SK-N-SH (cell line): ENCODE measurements around the gene MALRD1. TPM values are rescaled to one million over a fixed set of nuclear protein-coding genes. Genes with fewer than 3 reads are reported as not detected.

Experiments
- CTCF ChIA-PET: fragments of 300-600, 350-600 bp; formaldehyde crosslinking; extraction: SDS; loops from one replicate; lab custom pipeline; 2021; lab: Yijun Ruan, JAX
- POLR2A ChIA-PET: fragments of 350-600 bp; sonication (Branson Sonifier 250); formaldehyde crosslinking; extraction: SDS; loops from one replicate; lab custom pipeline; 2020; ENCODE audit warnings: antibody characterized with exemption, inconsistent platforms; lab: Yijun Ruan, JAX
- DNase-seq: peaks from one replicate; pipeline ENCODE4 v3.0.0; 2012
- H2AFZ ChIP-seq: fragments of 200-600 bp; sonication (generic); 2 replicates; pipeline ENCODE4 v1.8.1; 2016; ENCODE audit warnings: antibody characterized with exemption, mild to moderate bottlenecking, low read depth
- H3F3A ChIP-seq: fragments of 200-600 bp; sonication (generic); replicated peaks from 2 replicates; pipeline ENCODE3; 2016; ENCODE audit warnings: antibody characterized with exemption, mild to moderate bottlenecking; ENCODE audit not compliant: insufficient read depth
- H3K27ac ChIP-seq, 2 experiments: fragments of 200-500 bp in 1 of 2; fragments of 200-600 bp in 1 of 2; sonication (Bioruptor generic) in 1 of 2; sonication (generic), shearing (Covaris generic) in 1 of 2; 2 replicates each; pipeline versions ENCODE4 v1.5.1 to v1.6.1; 2014 to 2016; ENCODE audit warnings: low read depth in 2 of 2, inconsistent platforms in 1 of 2, low read length in 1 of 2, mild to moderate bottlenecking in 1 of 2, mixed read lengths in 1 of 2
- H3K27me3 ChIP-seq: fragments of 200-600 bp; sonication (generic), shearing (Covaris generic); 2 replicates; pipeline ENCODE4 v1.6.1; 2016; ENCODE audit warnings: mixed run types; ENCODE audit not compliant: insufficient read depth
- H3K36me3 ChIP-seq, 2 experiments: fragments of 200-500 bp in 1 of 2; fragments of 200-600 bp in 1 of 2; sonication (Bioruptor generic) in 1 of 2; sonication (generic) in 1 of 2; replicated peaks in 1 of 2; 2 replicates each; pipeline versions ENCODE3 to v1.5.1; 2014 to 2016; ENCODE audit warnings: low read length in 1 of 2, mild to moderate bottlenecking in 1 of 2; ENCODE audit not compliant: insufficient read depth in 2 of 2, control insufficient read depth in 1 of 2
- H3K4me1 ChIP-seq, 2 experiments: fragments of 200-500 bp in 1 of 2; fragments of 200-600 bp in 1 of 2; sonication (Bioruptor generic) in 1 of 2; sonication (generic), shearing (Covaris generic) in 1 of 2; 2 replicates each; pipeline versions ENCODE4 v1.5.1 to v1.6.1; 2014 to 2016; ENCODE audit warnings: low read depth in 1 of 2, low read length in 1 of 2, mixed run types in 1 of 2; ENCODE audit not compliant: insufficient read depth in 2 of 2, control insufficient read depth in 1 of 2
- H3K4me2 ChIP-seq: fragments of 200-600 bp; sonication (generic), shearing (Covaris generic); 2 replicates; pipeline ENCODE4 v1.6.1; 2017; ENCODE audit warnings: mixed run types
- H3K4me3 ChIP-seq, 2 experiments: fragments of 200-500 bp in 1 of 2; fragments of 200-600 bp in 1 of 2; sonication (Bioruptor generic) in 1 of 2; sonication (generic), shearing (Covaris generic) in 1 of 2; 2 replicates each; pipeline versions ENCODE4 v1.5.1 to v1.8.1; 2014 to 2016; ENCODE audit warnings: low read depth in 2 of 2, inconsistent platforms in 1 of 2, low read length in 1 of 2, mild to moderate bottlenecking in 1 of 2, mixed read lengths in 1 of 2, moderate library complexity in 1 of 2
- H3K79me2 ChIP-seq: fragments of 200-600 bp; sonication (generic); 2 replicates; pipeline ENCODE4 v1.8.1; 2017; ENCODE audit warnings: mild to moderate bottlenecking; ENCODE audit not compliant: insufficient read depth
- H3K9ac ChIP-seq: fragments of 200-600 bp; sonication (generic); 2 replicates; pipeline ENCODE4 v1.6.1; 2017; ENCODE audit warnings: mixed run types
- H3K9me2 ChIP-seq: fragments of 200-600 bp; sonication (generic); 2 replicates; pipeline ENCODE4 v1.6.1; 2017; ENCODE audit warnings: mixed run types
- H3K9me3 ChIP-seq: fragments of 200-600 bp; sonication (generic); 2 replicates; pipeline ENCODE4 v1.6.1; 2017; ENCODE audit warnings: mixed run types, mild to moderate bottlenecking, moderate library complexity
- H4K20me1 ChIP-seq: fragments of 200-600 bp; sonication (generic); 2 replicates; pipeline ENCODE4 v1.6.1; 2017; ENCODE audit warnings: mild to moderate bottlenecking, mixed run types; ENCODE audit not compliant: insufficient read depth
- CHD2 ChIP-seq: fragments of 150-350 bp; IDR thresholded peaks from 2 replicates; pipeline ENCODE4 v1.6.1; 2018; ENCODE audit warnings: low read length; ENCODE audit not compliant: partially characterized antibody
- ELF1 ChIP-seq: IDR thresholded peaks from 2 replicates; pipeline ENCODE4 v1.4.0; 2012
- EP300 ChIP-seq, 2 experiments: IDR thresholded peaks; 2 replicates each; pipeline versions ENCODE4 v1.4.0 to v1.6.1; 2012; ENCODE audit warnings: borderline replicate concordance in 1 of 2, low read depth in 1 of 2, low read length in 1 of 2
- FOXJ3 ChIP-seq: sonication (generic); formaldehyde crosslinking; IDR thresholded peaks from 2 replicates; pipeline ENCODE4 v1.5.1; 2020; ENCODE audit warnings: mild to moderate bottlenecking, missing genetic modification reagents
- GATA2 ChIP-seq: sonication (generic); formaldehyde crosslinking; IDR thresholded peaks from 2 replicates; pipeline ENCODE4 v1.5.0; 2020; ENCODE audit warnings: mild to moderate bottlenecking, missing genetic modification reagents
- POLR2AphosphoS5 ChIP-seq: IDR thresholded peaks from 2 replicates; pipeline ENCODE4 v1.6.1; 2012; ENCODE audit warnings: low read depth, low read length
- RAD21 ChIP-seq: IDR thresholded peaks from 2 replicates; pipeline ENCODE4 v1.6.1; 2012; ENCODE audit warnings: mild to moderate bottlenecking, low read length
- RCOR1 ChIP-seq: fragments of 150-350 bp; IDR thresholded peaks from 2 replicates; pipeline ENCODE4 v1.6.1; 2017; ENCODE audit warnings: antibody characterized with exemption, low read length
- TAF1 ChIP-seq: IDR thresholded peaks from 2 replicates; pipeline ENCODE4 v1.6.1; 2012; ENCODE audit warnings: low read depth, mild to moderate bottlenecking, low read length, moderate library complexity, borderline replicate concordance
- TCF12 ChIP-seq: IDR thresholded peaks from 2 replicates; pipeline ENCODE4 v1.4.0; 2012
- TEAD4 ChIP-seq: IDR thresholded peaks from 2 replicates; pipeline ENCODE4 v1.4.0; 2012; ENCODE audit warnings: mild to moderate bottlenecking, borderline replicate concordance; ENCODE audit not compliant: insufficient read depth
- YY1 ChIP-seq: IDR thresholded peaks from 2 replicates; pipeline ENCODE4 v1.4.0; 2012; ENCODE audit warnings: low read depth, mild to moderate bottlenecking
- WGBS: methylation state at CpG from one replicate; pipeline ENCODE4 v1.1.6; 2017; ENCODE audit warnings: low lambda C conversion rate; 5-methylcytosine and 5-hydroxymethylcytosine counted together
- polyA plus RNA-seq, 3 experiments: library from polyadenylated mRNA; depleted of rRNA; stranded (reverse); fragments of >200 nt; gene quantifications; 2 replicates each; pipeline ENCODE4 v1.2.3, GENCODE V29; 2012
- TF ChIP-seq, protein P1 (sequence below): IDR thresholded peaks from 2 replicates; pipeline ENCODE4 v1.6.1; 2012; ENCODE audit warnings: mild to moderate bottlenecking, low read depth, low read length, moderate library complexity
- TF ChIP-seq, protein P2 (sequence below): fragments of 200-600 bp; sonication (generic); IDR thresholded peaks from 2 replicates; pipeline ENCODE4 v1.6.1; 2017; ENCODE audit warnings: antibody characterized with exemption, mild to moderate bottlenecking, moderate library complexity
- TF ChIP-seq, protein P3 (sequence below): IDR thresholded peaks from 2 replicates; pipeline ENCODE4 v1.4.0; 2012; ENCODE audit warnings: low read depth, borderline replicate concordance

Gene MALRD1
- polyA plus RNA-seq, 1 of the 3 experiments (the other 2 are of a cell fraction), result not detected

DNA sequence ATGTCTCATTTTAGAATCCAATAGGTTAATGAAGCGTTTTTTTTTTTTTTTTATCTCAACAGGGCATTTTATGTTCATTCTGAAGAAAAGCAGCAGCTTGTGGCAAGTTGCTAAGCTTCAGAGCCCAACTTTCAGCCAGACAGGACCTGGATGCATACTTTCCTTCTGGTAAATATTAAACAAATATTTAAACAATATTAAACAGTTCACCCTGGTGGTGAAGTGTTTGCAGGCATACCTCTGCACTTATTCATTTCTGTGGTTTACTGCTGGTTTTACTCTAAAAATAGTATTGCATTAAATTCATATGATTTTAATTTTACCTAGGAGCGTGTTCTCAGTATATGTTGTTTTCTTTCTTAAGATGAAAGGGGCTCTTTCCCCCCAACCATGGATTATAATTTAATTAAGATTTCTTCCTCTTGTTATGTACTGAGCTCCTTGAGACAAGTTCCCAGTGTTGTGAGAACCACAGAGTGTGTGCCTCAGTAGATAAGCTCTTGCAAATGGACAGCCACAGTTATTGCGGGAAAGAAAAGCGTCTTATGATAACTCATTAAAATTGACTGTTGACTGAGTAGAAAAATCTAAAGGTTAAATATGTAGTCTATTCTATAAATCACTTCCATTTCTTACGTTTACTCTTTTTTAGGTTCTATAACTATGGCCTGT is 155.8 kb downstream of the MALRD1 start:
- Histone ChIP-seq H4K20me1 (no peaks in the 10 kb centered on the region), H3K27me3 (no peaks in the 10 kb centered on the region), H3K4me1 (peaks cover 0 to 4% of the 10 kb centered on the region in 2 experiments; a peak in 2 of 4 replicates), H3K4me3 (no peak overlapping the region), H2AFZ (no peak overlapping the region), H3K27ac (no peak overlapping the region), H3K9ac (no peak overlapping the region), H3K79me2 (no peaks in the 10 kb centered on the region), H3K9me3 (no peaks in the 10 kb centered on the region), H3K9me2 (no peaks in the 10 kb centered on the region), H3K4me2 (no peak overlapping the region), H3K36me3 (no peaks in the 10 kb centered on the region), H3F3A (no peaks in the 10 kb centered on the region)
- CTCF ChIA-PET, result interaction anchor here (1.2 kb wide), 1 partner anchor 180 kb away, joined by 3 read pairs; no protein-coding TSS in a partner anchor
- WGBS, result 50% methylated on average over 5 of the region's 5 CpGs
- TF ChIP-seq TCF12, result no peak
- no peak for TF ChIP-seq RAD21
- TF ChIP-seq, protein P1, sequence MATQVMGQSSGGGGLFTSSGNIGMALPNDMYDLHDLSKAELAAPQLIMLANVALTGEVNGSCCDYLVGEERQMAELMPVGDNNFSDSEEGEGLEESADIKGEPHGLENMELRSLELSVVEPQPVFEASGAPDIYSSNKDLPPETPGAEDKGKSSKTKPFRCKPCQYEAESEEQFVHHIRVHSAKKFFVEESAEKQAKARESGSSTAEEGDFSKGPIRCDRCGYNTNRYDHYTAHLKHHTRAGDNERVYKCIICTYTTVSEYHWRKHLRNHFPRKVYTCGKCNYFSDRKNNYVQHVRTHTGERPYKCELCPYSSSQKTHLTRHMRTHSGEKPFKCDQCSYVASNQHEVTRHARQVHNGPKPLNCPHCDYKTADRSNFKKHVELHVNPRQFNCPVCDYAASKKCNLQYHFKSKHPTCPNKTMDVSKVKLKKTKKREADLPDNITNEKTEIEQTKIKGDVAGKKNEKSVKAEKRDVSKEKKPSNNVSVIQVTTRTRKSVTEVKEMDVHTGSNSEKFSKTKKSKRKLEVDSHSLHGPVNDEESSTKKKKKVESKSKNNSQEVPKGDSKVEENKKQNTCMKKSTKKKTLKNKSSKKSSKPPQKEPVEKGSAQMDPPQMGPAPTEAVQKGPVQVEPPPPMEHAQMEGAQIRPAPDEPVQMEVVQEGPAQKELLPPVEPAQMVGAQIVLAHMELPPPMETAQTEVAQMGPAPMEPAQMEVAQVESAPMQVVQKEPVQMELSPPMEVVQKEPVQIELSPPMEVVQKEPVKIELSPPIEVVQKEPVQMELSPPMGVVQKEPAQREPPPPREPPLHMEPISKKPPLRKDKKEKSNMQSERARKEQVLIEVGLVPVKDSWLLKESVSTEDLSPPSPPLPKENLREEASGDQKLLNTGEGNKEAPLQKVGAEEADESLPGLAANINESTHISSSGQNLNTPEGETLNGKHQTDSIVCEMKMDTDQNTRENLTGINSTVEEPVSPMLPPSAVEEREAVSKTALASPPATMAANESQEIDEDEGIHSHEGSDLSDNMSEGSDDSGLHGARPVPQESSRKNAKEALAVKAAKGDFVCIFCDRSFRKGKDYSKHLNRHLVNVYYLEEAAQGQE, result no peak
- no peak for TF ChIP-seq RCOR1
- no peak for TF ChIP-seq TEAD4
- TF ChIP-seq, protein P2, sequence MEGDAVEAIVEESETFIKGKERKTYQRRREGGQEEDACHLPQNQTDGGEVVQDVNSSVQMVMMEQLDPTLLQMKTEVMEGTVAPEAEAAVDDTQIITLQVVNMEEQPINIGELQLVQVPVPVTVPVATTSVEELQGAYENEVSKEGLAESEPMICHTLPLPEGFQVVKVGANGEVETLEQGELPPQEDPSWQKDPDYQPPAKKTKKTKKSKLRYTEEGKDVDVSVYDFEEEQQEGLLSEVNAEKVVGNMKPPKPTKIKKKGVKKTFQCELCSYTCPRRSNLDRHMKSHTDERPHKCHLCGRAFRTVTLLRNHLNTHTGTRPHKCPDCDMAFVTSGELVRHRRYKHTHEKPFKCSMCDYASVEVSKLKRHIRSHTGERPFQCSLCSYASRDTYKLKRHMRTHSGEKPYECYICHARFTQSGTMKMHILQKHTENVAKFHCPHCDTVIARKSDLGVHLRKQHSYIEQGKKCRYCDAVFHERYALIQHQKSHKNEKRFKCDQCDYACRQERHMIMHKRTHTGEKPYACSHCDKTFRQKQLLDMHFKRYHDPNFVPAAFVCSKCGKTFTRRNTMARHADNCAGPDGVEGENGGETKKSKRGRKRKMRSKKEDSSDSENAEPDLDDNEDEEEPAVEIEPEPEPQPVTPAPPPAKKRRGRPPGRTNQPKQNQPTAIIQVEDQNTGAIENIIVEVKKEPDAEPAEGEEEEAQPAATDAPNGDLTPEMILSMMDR, result no peak
- no peak for TF ChIP-seq TAF1
- TF ChIP-seq, protein P3, sequence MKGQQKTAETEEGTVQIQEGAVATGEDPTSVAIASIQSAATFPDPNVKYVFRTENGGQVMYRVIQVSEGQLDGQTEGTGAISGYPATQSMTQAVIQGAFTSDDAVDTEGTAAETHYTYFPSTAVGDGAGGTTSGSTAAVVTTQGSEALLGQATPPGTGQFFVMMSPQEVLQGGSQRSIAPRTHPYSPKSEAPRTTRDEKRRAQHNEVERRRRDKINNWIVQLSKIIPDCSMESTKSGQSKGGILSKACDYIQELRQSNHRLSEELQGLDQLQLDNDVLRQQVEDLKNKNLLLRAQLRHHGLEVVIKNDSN, result no peak
- TF ChIP-seq POLR2AphosphoS5, result no peak
- no peak for DNase-seq
- POLR2A ChIA-PET, result no interaction called here

DNA sequence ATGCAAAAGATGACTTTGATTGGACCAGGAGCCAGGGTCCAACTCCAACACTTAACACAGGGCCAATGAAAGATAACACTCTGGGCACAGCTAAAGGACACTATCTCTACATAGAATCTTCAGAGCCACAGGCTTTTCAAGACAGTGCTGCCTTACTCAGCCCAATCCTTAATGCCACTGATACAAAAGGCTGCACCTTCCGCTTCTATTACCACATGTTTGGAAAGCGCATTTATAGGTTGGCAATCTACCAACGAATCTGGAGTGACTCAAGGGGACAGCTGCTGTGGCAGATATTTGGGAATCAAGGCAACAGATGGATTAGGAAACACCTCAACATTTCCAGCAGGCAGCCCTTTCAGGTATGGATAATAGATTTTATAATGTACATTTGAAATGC is 160.7 kb downstream of the MALRD1 start:
- no peaks in the 10 kb centered on the region for H4K20me1 ChIP-seq
- peak; percentile 26 for DNase-seq
- ChIA-PET POLR2A (no interaction called here), CTCF (interaction anchor here (0.7 to 0.9 kb wide), 2 partner anchors 24 to 378 kb away, joined by 3 to 4 read pairs; no protein-coding TSS in a partner anchor)
- H3K27ac ChIP-seq, result no peak overlapping the region
- H3K36me3 ChIP-seq, result no peaks in the 10 kb centered on the region
- no peaks in the 10 kb centered on the region for H3F3A ChIP-seq
- no peaks in the 10 kb centered on the region for H3K9me2 ChIP-seq
- H3K9ac ChIP-seq, result no peak overlapping the region
- H3K4me2 ChIP-seq, result no peak overlapping the region
- no peaks in the 10 kb centered on the region for H3K27me3 ChIP-seq
- peak; percentile 12; the same call in 1 of the 2 replicates for TF ChIP-seq RAD21
- peak; percentile 41 for TF ChIP-seq CHD2
- peak in 1 of 2 experiments; percentile 73; a peak in 1 of 4 replicates for TF ChIP-seq EP300 (IDR thresholded peaks at IDR 0.05; ENCODE audit: borderline replicate concordance in 1 of 2, low read depth in 1 of 2, low read length in 1 of 2)
- TF ChIP-seq GATA2 (CRISPR knock-in tag), result peak; percentile 95
- TF ChIP-seq YY1, result no peak
- TF ChIP-seq TCF12, result peak; percentile 20; the same call in 1 of the 2 replicates
- no peak for TF ChIP-seq ELF1
- TF ChIP-seq FOXJ3 (CRISPR knock-in tag), result peak; percentile 90
- TF ChIP-seq, all 33 proteins: peak for 6
- Histone ChIP-seq H3K79me2 (no peaks in the 10 kb centered on the region), H3K9me3 (no peaks in the 10 kb centered on the region), H2AFZ (no peak overlapping the region), H3K4me1 (peaks cover 0 to 8% of the 10 kb centered on the region in 2 experiments; a peak in 2 of 4 replicates), H3K4me3 (no peak overlapping the region; a peak in 1 of 4 replicates)
- WGBS, result 24% methylated on average over 3 of the region's 3 CpGs
